Liver (tissue), 3 donors: ENCODE measurements around the gene LDLRAD4.

Experiments
- CTCF ChIP-seq: fragments of 150-350 bp; IDR thresholded peaks from 2 replicates; pipeline ENCODE4 v1.5.1; 2017; ENCODE audit warnings: improper control_type of control experiment, low read depth, low read length; ENCODE audit not compliant: missing input control
- EGR1 ChIP-seq, 2 donors: IDR thresholded peaks; 2 replicates each; pipeline ENCODE4 v1.6.1; 2016 to 2018; ENCODE audit warnings: antibody characterized with exemption in 2 of 2, low read depth in 2 of 2
- JUND ChIP-seq, 2 donors: IDR thresholded peaks; 2 replicates each; pipeline ENCODE4 v1.6.1; 2016; ENCODE audit warnings: antibody characterized with exemption in 2 of 2
- MAX ChIP-seq: IDR thresholded peaks from 2 replicates; pipeline ENCODE4 v1.6.1; 2016; ENCODE audit warnings: antibody characterized with exemption
- REST ChIP-seq: IDR thresholded peaks from 2 replicates; pipeline ENCODE4 v1.6.1; 2016; ENCODE audit warnings: antibody characterized with exemption, mild to moderate bottlenecking
- TAF1 ChIP-seq: conservative IDR thresholded peaks from 2 replicates; pipeline ENCODE4 v1.6.1; 2016; ENCODE audit warnings: antibody characterized with exemption, mild to moderate bottlenecking
- ZBTB33 ChIP-seq: IDR thresholded peaks from 2 replicates; pipeline ENCODE4 v1.6.1; 2016; ENCODE audit warnings: antibody characterized with exemption
- donor health status: healthy.
- donor health status: healthy.

- TF ChIP-seq MAX (no peak), CTCF (no peak), ZBTB33 (no peak), EGR1 (IDR thresholded peaks at IDR 0.05; ENCODE audit: low read depth in 2 of 2) (no peak), TAF1 (no peak), REST (no peak), JUND (IDR thresholded peaks at IDR 0.05) (no peak)
Measured at GRCh38 chr18:13450289-13451212, 232.0 kb downstream of the LDLRAD4 start.
